Gastrocnemius medialis (tissue), 4 donors: ENCODE data around the gene FREM2.

Experiments
- CTCF ChIP-seq, 5 experiments: fragments of 450-650 bp in 3 of 5; fragments of 200-600 bp in 2 of 5; sonication (generic) in 2 of 5; IDR thresholded peaks in 4 of 5; conservative IDR thresholded peaks in 1 of 5; 1 replicate in 4 of 5; 2 replicates in 1 of 5; pipeline ENCODE4 v1.5.1; 2016 to 2019; ENCODE audit warnings: antibody characterized with exemption in 5 of 5, mild to moderate bottlenecking in 3 of 5, moderate library complexity in 3 of 5
- POLR2A ChIP-seq, 2 donors: fragments of 450-650 bp; IDR thresholded peaks; one replicate each; pipeline ENCODE4 v1.6.1; 2017; ENCODE audit warnings: antibody characterized with exemption in 2 of 2, mild to moderate bottlenecking in 2 of 2, moderate library complexity in 2 of 2

GRCh38 chr13:38674208-38674607 is 12.7 kb upstream of the FREM2 start:
- TF ChIP-seq CTCF (IDR thresholded peaks at IDR 0.05 in 4 of 5, conservative IDR thresholded peaks at IDR 0.05 in 1 of 5): no peak
- no peak for TF ChIP-seq POLR2A (IDR thresholded peaks at IDR 0.05)
